Naive thymus-derived CD8-positive, alpha-beta T cell (primary cell): Measurements from ENCODE around the gene STAP2. TPM values are rescaled to one million over a fixed set of nuclear protein-coding genes. Genes with fewer than 3 reads are reported as not detected.

ENCODE experiments used
- ATAC-seq, 2 donors: fragments of 150-1000 bp; cut with Tn5 transposase in 1 of 2; sonication (Bioruptor Pico), chemical (Tn5 transposase) in 1 of 2; 1 replicate in 1 of 2; 2 replicates in 1 of 2; pipeline ENCODE4 v1.10.0; 2021; ENCODE audit warnings: mild to moderate bottlenecking in 2 of 2, moderate library complexity in 2 of 2
- POLR2A ChIA-PET: fragments of 350-600 bp; sonication (Branson Sonifier 250); formaldehyde crosslinking; loops from one replicate; lab custom pipeline; 2021; ENCODE audit warnings: antibody characterized with exemption; lab: Charles Lee
- DNase-seq, 10 donors: peaks; one replicate each; pipeline versions ENCODE4 v3.0.0 to v3.0.0-alpha.2; 2020 to 2022
- H3K27ac Mint-ChIP-seq, 10 donors: one replicate each; pipeline ENCODE4 v1.8.0; 2020 to 2022; ENCODE audit warnings: mild to moderate bottlenecking in 10 of 10, mixed read lengths in 10 of 10, moderate library complexity in 4 of 10, inconsistent platforms in 1 of 10
- H3K27me3 Mint-ChIP-seq, 5 donors: one replicate each; pipeline ENCODE4 v1.8.0; 2021 to 2022; ENCODE audit warnings: mixed read lengths in 5 of 5
- H3K36me3 Mint-ChIP-seq, 3 donors: one replicate each; pipeline ENCODE4 v1.8.0; 2020 to 2022; ENCODE audit warnings: mixed read lengths in 3 of 3, mild to moderate bottlenecking in 2 of 3, inconsistent platforms in 1 of 3
- H3K4me1 Mint-ChIP-seq, 4 donors: one replicate each; pipeline ENCODE4 v1.8.0; 2021 to 2022; ENCODE audit warnings: mixed read lengths in 4 of 4
- H3K4me3 Mint-ChIP-seq, 10 donors: one replicate each; pipeline ENCODE4 v1.8.0; 2020 to 2022; ENCODE audit warnings: mild to moderate bottlenecking in 10 of 10, mixed read lengths in 10 of 10, moderate library complexity in 6 of 10, inconsistent platforms in 1 of 10
- H3K9me3 Mint-ChIP-seq, 9 donors: one replicate each; pipeline ENCODE4 v1.8.0; 2020 to 2022; ENCODE audit warnings: mixed read lengths in 9 of 9, mild to moderate bottlenecking in 3 of 9, inconsistent platforms in 1 of 9, moderate library complexity in 1 of 9
- polyA plus RNA-seq, 3 donors: library from polyadenylated mRNA; unstranded; fragments of 300-500 nt; fragmentation: Illumina TruSeq; gene quantifications; one replicate each; pipeline ENCODE4 v1.2.3, GENCODE V29; 2021
- total RNA-seq, 8 experiments: library from RNA in 2 of 8; stranded (reverse) in 2 of 8; gene quantifications; one replicate each; pipeline ENCODE4 v1.2.3 and lab custom pipeline; 2021 to 2026

STAP2 gene
- total and polyA plus RNA-seq, 5 experiments from 2014 or later, result 1.3 to 2.6 (median 1.5) TPM

- H3K9me3 Mint-ChIP-seq, result no peaks in the 10 kb centered on the region
- H3K27me3 Mint-ChIP-seq, result no peaks in the 10 kb centered on the region
- POLR2A ChIA-PET, result interaction anchor here (0.6 to 4.4 kb wide), 4 partner anchors 12 to 123 kb away, joined by 3 to 31 read pairs (median 9); partner anchors contain the start of genes CHAF1A and SH3GL1
- peak overlapping the region; percentile 91 to 96 (median 95) for H3K27ac Mint-ChIP-seq
- H3K36me3 Mint-ChIP-seq, result peaks cover 0 to 6% (median 0%) of the 10 kb centered on the region in 3 donors
- DNase-seq (no peak), ATAC-seq (no peak)
- H3K4me3 Mint-ChIP-seq, result peak overlapping the region; percentile 85 to 96 (median 91)
- peaks cover 16 to 48% (median 40%) of the 10 kb centered on the region in 4 donors for H3K4me1 Mint-ChIP-seq
Measured at GRCh38 chr19:4368128-4368820, 29.6 kb upstream of the STAP2 start.

GRCh38 chr19:4367781-4368127, 29.1 kb upstream of the STAP2 start:
- POLR2A ChIA-PET, result interaction anchor here (1.2 to 4.4 kb wide), 3 partner anchors 13 to 33 kb away, joined by 4 to 31 read pairs (median 6); partner anchors contain the start of gene SH3GL1
- no peak for DNase-seq

GRCh38 chr19:4367336-4367723, 28.7 kb upstream of the STAP2 start:
- ATAC-seq, result no peak
- DNase-seq, result no peak
- Mint-ChIP-seq H3K9me3 (no peaks in the 10 kb centered on the region), H3K27ac (peak overlapping the region; percentile 14 to 95 (median 90)), H3K27me3 (no peaks in the 10 kb centered on the region), H3K36me3 (peaks cover 0 to 9% (median 0%) of the 10 kb centered on the region in 3 donors), H3K4me1 (peaks cover 16 to 43% (median 36%) of the 10 kb centered on the region in 4 donors), H3K4me3 (no peak overlapping the region)
- POLR2A ChIA-PET, result interaction anchor here (1.2 to 4.4 kb wide), 3 partner anchors 13 to 33 kb away, joined by 4 to 31 read pairs (median 6); partner anchors contain the start of gene SH3GL1

More at GRCh38 chr19:4367781-4368127, 29.1 kb upstream of the STAP2 start:
- no peak for ATAC-seq
- Mint-ChIP-seq H3K36me3 (peaks cover 0 to 6% (median 0%) of the 10 kb centered on the region in 3 donors), H3K9me3 (no peaks in the 10 kb centered on the region), H3K27me3 (no peaks in the 10 kb centered on the region), H3K27ac (peak overlapping the region; percentile 58 to 96 (median 91)), H3K4me1 (peaks cover 16 to 46% (median 39%) of the 10 kb centered on the region in 4 donors), H3K4me3 (peak overlapping the region in 6 of 10 donors; percentile 34 to 77 (median 46))

GRCh38 chr19:4366666-4367335, 28.2 kb upstream of the STAP2 start:
- Mint-ChIP-seq H3K4me1 (peaks cover 16 to 42% (median 31%) of the 10 kb centered on the region in 4 donors), H3K36me3 (peaks cover 0 to 13% (median 0%) of the 10 kb centered on the region in 3 donors), H3K4me3 (no peak overlapping the region), H3K27me3 (no peaks in the 10 kb centered on the region), H3K27ac (peak overlapping the region in 7 of 10 donors; percentile 40 to 92 (median 69)), H3K9me3 (no peaks in the 10 kb centered on the region)
- no peak for ATAC-seq
- no peak for DNase-seq
- POLR2A ChIA-PET, result interaction anchor here (0.8 to 4.4 kb wide), 5 partner anchors 14 to 106 kb away, joined by 3 to 31 read pairs (median 5); partner anchors contain the start of genes MPND and SH3GL1

GRCh38 chr19:4365791-4366665, 27.4 kb upstream of the STAP2 start:
- peaks cover 0 to 13% (median 0%) of the 10 kb centered on the region in 3 donors for H3K36me3 Mint-ChIP-seq
- DNase-seq, result no peak
- POLR2A ChIA-PET, result interaction anchor here (0.8 to 4.4 kb wide), 3 partner anchors 23 to 105 kb away, joined by 3 to 31 read pairs (median 5); partner anchors contain the start of genes MPND and SH3GL1
- H3K4me1 Mint-ChIP-seq, result peaks cover 16 to 35% (median 27%) of the 10 kb centered on the region in 4 donors
- H3K27ac Mint-ChIP-seq, result peak overlapping the region in 3 of 10 donors; percentile 24 to 79 (median 66)
- no peak overlapping the region for H3K4me3 Mint-ChIP-seq
- H3K27me3 Mint-ChIP-seq, result no peaks in the 10 kb centered on the region
- no peak for ATAC-seq
- no peaks in the 10 kb centered on the region for H3K9me3 Mint-ChIP-seq

GRCh38 chr19:4365341-4365740, 26.7 kb upstream of the STAP2 start:
- no peak overlapping the region for H3K4me3 Mint-ChIP-seq
- POLR2A ChIA-PET, result no interaction called here

GRCh38 chr19:4363571-4364304, 25.1 kb upstream of the STAP2 start:
- POLR2A ChIA-PET, result interaction anchor here (0.5 to 1.0 kb wide), 2 partner anchors 12 to 37 kb away, joined by 4 to 5 read pairs; partner anchors contain the start of gene SH3GL1
- Mint-ChIP-seq H3K4me3 (no peak overlapping the region), H3K4me1 (peaks cover 9 to 15% (median 11%) of the 10 kb centered on the region in 4 donors), H3K27me3 (no peaks in the 10 kb centered on the region), H3K27ac (peak overlapping the region in 1 of 10 donors; percentile 56), H3K36me3 (peaks cover 0 to 16% (median 0%) of the 10 kb centered on the region in 3 donors), H3K9me3 (no peaks in the 10 kb centered on the region)
- DNase-seq (no peak), ATAC-seq (no peak)

More at GRCh38 chr19:4365341-4365740, 26.7 kb upstream of the STAP2 start:
- H3K4me1 Mint-ChIP-seq, result peaks cover 14 to 28% (median 23%) of the 10 kb centered on the region in 4 donors
- DNase-seq (peak in 1 of 10 donors; percentile 42), ATAC-seq (no peak)
- H3K27ac Mint-ChIP-seq, result no peak overlapping the region
- peaks cover 0 to 14% (median 0%) of the 10 kb centered on the region in 3 donors for H3K36me3 Mint-ChIP-seq
- no peaks in the 10 kb centered on the region for H3K27me3 Mint-ChIP-seq
- no peaks in the 10 kb centered on the region for H3K9me3 Mint-ChIP-seq

- H3K9me3 Mint-ChIP-seq, result no peaks in the 10 kb centered on the region
- peak in 1 of 2 donors; percentile 36 for ATAC-seq
- H3K4me1 Mint-ChIP-seq, result peaks cover 2 to 9% (median 5%) of the 10 kb centered on the region in 4 donors
- DNase-seq, result no peak
- POLR2A ChIA-PET, result interaction anchor here (1.0 kb wide), 1 partner anchor 38 kb away, joined by 4 read pairs; the partner anchor contains the start of gene SH3GL1
- peaks cover 0 to 16% (median 0%) of the 10 kb centered on the region in 3 donors for H3K36me3 Mint-ChIP-seq
- no peak overlapping the region for H3K4me3 Mint-ChIP-seq
- H3K27ac Mint-ChIP-seq, result no peak overlapping the region
- no peaks in the 10 kb centered on the region for H3K27me3 Mint-ChIP-seq
Measured at GRCh38 chr19:4362831-4363545, 24.4 kb upstream of the STAP2 start.

GRCh38 chr19:4362101-4362828, 23.6 kb upstream of the STAP2 start:
- Mint-ChIP-seq H3K9me3 (no peaks in the 10 kb centered on the region), H3K4me3 (no peak overlapping the region), H3K4me1 (peaks cover 0 to 3% (median under 1%) of the 10 kb centered on the region in 4 donors), H3K27ac (peak overlapping the region in 1 of 10 donors; percentile 5), H3K27me3 (no peaks in the 10 kb centered on the region), H3K36me3 (peaks cover 0 to 16% (median 0%) of the 10 kb centered on the region in 3 donors)
- POLR2A ChIA-PET, result interaction anchor here (0.6 to 1.0 kb wide), 2 partner anchors 38 to 89 kb away, joined by 3 to 4 read pairs; partner anchors contain the start of gene SH3GL1
- no peak for ATAC-seq
- no peak for DNase-seq
